Stimulated activated CD4-positive, alpha-beta T cell treated with anti-CD3 and anti-CD28 coated beads, Interleukin-4, amount 100 ng/mL, for 24 hours (primary cell): Measurements from ENCODE around the gene GABRG3.

ENCODE experiments used
- DNase-seq: peaks from one replicate; pipeline ENCODE4 v3.0.0-alpha.2; 2020

GABRG3 gene

DNA sequence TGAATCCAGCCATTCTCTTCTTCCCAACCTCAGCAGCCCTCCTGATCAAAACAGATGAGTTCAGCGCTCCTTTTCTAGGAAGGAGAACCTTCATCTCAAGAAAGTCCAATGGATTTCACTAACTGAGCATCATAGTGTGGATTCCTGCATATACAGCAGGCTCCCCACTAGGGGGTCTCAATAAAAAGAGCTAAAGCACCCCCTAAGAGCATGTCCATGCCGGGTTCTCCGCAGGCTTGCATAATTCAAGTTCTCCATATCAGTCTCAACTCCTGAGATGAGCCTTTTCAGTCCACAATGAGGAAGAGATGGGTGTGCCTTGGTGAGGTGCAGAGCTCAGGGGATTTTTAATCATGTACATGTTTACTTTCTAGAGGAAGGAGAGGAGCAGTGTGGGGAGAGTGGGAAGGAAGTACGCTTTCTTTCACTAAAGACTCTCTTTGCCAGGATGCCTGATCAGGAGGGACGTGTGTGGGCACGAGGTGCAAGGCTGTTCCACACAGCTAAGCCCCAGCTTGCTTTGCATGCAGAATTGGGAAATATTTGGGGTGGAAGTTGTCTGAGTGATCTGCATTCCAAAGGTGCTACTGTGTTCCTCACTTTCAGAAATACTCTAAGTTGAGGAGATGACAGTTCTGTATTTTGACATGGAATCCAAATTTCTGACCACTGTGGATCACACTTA, 564.6 kb downstream of the GABRG3 start:
- no peak for DNase-seq

DNA sequence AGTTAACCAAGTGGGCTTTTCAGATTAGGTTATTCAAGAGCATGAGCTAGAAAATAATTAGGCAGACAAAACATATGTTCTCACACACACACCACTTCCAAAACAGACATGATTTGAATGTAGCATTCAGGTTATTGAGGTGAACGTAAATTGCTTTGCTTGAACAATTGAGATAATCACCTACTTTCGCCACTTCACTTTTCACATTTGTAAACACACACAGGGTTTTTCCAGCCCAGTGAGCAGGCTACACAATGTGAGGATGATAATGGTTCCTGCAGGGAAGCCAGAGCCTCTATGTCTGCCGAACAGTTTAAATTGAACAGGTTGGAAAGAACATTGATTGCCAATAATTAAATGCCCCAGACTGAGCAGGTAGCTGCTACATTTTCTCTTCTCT, 567.3 kb downstream of the GABRG3 start:
- no peak for DNase-seq

DNA sequence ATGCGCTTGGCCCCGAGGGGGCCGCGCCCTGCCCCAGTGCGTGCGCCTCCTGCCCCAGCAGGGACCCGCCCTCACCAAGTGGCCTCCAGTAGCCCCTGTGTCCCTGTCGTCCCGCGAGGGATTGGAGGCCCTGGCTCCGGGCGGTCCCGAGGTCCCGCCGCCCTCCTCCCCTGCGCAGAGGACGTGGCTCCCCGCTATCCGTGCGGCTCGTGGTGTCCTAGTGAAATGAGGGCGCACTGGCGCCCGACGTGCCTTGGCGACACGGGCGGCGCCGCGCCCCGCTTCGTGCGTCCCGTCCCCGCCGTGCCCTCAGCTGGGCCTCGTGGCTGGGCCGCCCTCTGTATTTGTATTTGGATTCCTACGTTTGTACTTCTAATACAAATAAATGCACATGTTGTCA, 570.6 kb downstream of the GABRG3 start:
- DNase-seq: no peak

DNA sequence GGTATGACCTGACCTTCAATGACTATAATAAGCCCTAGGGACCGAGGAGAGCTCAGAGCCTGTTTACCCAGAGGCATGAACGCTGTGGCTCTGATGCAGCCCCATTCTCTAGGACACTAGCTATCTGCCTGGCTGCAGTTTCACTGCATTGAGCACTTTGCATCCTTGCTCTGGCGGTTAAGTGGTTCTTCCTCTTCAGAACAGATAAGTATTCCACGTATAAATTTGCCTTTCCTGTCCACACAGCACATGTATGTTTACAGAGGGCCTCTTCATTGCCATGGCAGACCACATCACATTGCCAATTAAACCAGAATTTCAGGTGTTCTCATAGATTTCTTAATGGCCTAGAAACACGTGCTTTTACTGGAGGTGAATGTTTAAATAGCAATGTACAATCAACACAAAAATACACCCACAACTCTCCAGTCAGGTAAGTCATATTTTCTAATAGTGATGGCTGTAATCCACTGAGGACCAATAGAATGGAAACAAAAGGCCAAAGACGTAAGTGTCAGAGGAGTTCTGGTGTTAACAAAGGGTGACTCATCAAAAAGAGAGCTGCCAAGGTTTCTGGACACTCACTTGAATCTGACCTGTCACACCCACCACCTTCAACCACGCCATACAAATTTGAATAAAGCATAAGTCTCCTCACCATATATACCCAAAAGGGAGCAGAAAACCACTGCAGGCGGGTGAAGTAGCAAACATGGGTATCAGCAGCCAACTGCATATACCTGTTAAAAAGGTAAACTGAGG, 574.7 kb downstream of the GABRG3 start:
- DNase-seq: no peak

DNA sequence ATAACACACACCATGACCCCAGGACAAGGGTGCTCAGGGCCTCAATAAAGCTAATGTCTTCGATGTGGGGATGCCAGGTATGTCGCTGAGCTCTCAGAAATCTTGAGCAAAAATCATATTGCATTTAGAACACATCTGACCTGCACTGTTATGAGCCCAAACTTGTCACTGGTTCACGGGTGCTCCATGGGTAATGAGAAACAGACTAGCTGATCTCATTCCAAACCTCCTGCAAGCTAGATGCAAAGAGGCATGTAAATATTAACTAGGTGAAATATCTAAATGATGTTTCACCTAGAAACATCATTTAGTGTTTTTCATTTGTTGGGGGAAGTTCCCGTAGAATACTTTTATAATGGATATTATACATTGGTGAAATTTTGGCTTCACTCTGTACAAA, 578.8 kb downstream of the GABRG3 start:
- no peak for DNase-seq

DNA sequence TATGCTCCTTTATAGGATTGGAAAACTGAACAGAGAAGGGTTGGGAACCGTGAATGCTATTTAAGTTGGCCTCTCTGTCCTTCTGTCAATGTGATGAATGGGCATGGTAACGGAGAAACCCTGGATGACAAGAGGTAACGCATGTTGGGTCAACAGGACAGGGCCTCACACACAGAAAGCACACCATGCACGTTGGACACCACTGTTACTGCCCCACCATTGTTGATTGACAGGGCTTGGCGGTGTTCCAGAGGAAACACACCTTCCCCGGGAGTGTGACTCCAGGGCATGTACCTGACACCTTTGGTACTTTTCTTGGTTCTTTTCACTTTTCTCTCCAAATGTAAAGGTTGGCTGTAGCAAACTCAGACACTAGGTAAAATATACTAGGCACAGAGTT, 579.7 kb downstream of the GABRG3 start:
- no peak for DNase-seq

DNA sequence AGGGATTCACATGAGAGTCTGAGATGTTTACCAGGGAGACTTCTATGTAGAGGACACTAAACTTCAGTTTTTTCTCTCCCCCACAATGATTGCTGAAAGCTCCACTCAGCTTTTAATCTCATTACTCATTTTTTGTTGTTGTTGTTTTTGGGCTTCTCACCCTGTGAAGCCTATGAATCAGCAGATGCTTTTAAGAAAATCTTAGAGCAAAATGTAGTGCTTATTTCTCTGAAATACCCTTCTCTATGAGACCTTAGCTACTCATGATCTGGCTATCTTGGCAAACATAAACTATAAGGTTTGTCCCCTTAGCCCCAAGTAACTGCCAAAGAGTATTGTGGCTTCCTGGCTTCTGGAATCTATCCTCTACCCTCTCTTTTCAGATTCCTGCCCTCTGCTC, 590.8 kb downstream of the GABRG3 start:
- DNase-seq: no peak

DNA sequence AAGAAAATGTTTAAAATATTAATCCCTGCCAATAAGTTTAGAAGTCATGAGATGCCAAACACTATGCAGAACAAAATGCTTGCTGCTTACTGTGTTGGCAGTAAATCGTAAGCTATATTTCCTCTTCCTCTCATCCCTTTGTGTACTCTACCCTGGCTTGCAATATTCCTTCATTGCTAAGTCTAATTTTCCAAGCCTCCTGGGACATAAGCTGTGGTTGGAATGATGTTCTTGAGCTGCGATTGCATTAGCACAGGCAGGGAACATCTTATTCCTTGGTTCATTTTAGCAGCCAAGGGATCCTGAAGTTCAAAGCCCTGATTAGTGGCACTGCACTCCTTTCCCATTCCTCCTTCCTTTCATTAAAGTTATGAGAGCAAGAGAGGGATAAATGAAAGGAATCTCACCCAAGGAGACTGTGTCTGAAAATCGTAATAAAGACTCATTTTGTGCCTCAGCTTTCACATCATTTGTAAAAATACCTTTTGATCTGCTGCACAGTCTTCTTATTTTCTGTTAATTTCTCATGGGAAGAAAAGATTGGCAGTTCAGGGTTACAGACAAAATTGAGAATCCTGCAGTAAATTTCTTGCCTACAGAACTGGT, 592.9 kb downstream of the GABRG3 start:
- DNase-seq: no peak

DNA sequence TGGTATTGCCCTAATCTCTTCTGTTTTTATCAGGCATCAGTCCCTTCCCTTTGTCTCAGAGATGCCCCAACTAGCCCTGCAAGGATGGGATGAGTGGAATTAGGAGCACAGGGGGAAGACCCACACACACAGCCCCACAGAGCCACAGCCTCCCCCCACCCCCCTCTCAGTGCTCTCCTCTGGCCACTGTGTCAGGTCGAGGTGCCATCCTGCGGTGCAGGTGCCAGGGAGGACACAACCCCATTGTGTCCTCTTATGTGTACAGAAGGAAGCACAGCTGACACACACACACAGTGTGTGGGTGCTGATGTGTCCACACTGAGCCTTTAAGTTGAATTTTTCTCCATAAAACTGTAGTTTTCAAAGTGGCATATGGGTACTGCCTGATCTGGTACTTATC, 593.7 kb downstream of the GABRG3 start:
- DNase-seq: no peak

DNA sequence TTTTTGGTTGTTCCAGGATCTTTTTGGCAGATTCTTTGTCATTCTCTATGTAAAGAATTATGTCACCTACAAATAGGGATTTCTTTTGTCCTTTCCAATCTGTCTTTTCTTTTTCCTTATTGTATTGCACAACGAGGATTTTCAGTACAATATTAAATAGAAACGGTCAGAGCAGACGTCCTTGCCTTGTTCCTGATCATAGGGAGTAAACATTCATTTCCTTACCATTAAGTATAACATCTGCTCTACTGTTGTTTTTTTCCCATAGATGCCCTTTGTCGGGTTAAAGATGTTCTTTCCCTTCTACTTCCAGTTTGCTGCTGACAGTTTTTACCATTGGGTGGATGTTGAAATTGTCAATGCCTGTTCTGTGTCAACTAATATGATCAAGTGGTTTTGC, 599.8 kb downstream of the GABRG3 start:
- no peak for DNase-seq

DNA sequence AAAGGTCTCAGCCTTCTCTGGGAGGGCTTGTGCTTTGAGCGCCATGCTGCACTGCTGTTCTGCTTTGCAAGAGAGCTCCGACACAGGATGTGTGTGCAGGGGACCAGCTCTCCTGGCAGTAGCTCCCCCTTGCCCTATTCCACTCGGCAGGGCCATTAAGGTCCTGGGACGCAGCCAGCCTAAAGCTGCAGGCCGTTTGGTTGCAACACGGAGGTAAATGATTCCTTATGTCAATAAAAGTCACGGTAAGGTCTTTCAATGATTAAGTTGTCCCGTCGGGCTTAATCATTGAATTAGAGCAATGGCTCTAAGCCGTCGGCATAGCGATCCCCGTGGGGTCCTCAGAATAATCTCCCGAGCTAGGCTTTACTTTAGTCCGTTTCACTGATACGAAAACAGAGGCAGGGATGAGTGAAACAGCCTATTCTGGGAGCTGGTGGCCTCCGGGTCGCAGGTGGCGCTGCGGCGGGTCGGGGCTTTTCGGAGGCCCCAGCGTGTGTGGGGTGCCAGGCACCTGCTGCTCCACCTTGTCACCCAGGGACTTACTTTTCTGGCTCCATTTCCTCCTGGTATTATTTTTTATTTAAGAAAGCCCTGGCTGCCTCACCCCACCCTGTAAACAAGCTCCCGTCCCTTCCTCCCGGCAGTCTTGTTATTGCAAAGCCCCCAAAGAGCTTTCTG, 603.0 kb downstream of the GABRG3 start:
- no peak for DNase-seq

DNA sequence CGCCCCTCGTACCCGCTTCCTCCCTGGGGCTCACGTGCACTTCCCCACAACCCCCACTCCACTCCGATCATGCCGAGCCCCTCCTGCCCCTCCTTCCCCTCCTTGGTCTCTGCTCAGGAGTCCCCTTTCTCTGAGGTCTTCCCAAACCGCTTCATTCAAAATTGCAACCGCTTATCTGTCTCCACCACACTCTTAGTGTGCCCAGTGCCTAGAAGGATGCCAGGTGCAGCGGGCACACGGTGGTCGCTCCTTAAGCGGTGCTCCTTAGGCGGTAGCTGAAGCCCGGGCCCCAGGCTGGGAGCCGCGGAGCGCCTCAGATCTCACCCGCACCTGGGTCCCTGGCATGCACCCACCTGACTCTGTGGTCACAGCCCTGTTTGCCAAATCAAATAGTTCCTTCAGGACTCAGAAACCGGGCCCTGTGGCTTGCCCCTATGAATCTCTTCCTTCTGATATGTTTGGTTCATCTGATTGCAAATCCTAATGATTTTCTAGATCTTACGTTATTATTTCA, 603.6 kb downstream of the GABRG3 start:
- DNase-seq: no peak

DNA sequence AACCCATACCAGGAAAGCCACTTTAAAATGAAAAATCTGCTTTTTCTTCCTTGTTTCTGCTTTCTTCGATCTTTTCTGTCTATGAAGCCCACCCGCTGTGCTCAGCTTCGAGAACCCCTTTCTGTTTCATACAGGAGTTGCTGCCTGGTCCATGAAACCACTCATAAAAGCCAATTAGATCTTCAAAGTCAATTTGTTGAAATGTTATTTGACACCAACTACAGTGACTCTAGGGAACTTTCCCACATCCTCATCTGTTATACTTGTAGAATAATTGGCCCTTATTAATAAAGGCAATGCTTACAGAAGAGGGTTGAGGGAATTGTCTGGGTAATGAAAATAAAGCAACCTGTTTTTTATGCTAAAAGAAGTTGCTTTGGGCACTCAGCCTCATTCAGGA, 604.5 kb downstream of the GABRG3 start:
- DNase-seq: no peak

DNA sequence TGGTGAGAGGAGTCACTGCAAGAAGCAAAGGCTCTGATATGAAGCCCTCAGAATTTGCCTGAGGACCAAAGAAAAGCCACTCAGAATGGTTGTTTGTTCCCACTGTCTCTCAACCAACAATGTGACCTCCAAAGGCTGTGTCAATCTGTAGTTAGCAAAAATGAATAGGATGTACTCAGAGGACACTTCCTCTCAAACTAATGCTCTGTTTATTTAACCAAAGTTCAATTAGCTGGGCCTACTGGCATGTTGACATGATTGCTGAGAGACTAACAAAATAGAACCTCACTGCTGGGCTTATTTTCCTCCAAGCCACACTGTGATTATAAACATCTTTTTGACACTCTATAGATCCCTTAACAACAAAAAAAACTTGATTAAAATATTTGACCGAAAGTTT, 605.6 kb downstream of the GABRG3 start:
- no peak for DNase-seq

DNA sequence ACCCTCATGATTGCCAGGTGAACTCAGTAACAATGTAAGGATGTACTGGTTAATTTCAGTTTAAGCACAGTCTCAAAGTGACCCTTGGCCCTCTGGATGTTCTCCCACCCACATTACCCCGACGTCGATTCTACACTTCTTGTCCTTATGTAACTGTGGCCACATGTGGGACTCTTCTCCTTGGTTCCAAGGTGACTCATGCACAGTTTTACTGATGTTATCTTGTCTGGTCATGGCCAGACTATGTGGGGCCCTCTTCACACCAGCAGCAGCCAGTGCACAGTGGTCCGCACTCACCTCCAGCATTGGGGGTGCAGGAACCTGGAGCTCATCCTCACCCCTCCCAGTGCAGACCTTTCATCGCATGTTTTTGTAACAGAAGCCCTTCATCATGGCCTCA, 608.8 kb downstream of the GABRG3 start:
- no peak for DNase-seq

DNA sequence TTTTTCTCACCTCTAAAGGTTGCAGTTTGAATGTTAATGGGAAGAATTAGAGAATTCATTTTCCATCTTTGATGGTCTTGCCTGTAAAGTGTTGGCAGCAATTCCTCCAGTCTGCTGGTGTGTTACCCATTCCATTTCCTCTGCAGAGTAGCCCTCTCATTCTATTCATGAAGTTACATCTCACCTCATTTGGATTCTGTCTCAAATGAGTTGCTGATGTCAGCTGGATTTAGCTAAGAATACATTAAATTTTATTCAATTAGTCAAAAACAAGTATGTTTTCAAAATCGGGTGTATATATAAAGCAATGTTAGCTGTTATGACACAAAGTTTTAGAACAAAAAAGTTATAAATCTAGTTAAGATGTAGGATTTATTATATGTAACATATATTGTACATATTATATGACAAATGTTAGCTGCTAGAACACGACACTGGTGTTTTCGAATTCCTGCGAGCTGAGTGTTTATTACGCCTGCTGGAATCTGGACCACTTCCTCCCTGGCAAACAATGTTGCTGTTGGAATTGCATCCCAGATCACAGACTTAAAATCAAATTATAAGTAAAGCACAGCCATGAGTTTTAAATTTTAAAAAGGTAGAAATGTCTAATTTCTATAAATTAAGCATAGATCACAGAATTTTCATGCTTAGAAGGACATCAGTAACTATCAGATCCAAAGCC, 611.9 kb downstream of the GABRG3 start:
- DNase-seq: no peak

DNA sequence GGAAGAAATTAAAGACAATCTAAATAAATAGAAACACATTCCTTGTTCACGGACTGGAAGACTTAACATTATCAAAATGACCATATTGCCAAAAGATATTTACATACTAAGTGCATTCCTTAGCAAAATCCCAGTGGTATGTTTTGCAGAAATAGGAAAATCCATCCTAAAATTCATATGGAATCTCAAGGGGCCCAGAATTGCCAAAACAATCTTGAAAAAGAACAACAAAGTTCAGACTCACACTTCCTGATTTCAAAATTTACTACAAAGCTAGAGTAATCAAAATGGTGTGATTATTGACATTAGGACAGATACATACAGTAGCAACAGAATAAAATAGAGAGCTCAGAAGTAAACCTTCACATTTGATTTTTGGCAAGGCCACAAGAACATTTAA, 612.7 kb downstream of the GABRG3 start:
- no peak for DNase-seq

DNA sequence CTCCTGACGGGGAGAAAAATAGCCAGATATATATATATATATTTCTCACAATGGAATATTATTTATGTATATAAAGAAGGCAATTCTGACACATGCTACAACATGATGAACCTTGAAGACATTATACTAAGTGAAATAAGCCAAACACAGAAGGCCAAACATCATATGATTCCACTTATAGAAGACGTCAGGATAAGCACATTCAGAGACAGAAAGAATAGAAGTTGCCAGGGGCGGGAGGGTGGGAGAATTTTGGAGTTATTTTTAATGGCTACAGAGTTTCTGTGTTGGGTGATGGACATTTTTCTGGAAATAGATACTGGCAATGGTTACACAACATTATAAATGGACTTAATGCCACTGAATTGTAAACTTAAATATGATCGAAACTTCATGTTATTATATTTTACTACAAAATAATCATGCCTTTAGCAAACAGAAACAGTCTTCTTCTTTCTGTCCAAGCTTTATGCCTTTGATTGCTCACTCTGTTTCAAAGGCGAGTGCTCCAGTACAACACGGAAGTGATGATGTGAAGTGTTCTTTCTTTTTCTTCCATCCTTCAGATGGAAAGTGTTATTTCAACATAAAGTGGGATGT, 614.2 kb downstream of the GABRG3 start:
- DNase-seq: no peak

DNA sequence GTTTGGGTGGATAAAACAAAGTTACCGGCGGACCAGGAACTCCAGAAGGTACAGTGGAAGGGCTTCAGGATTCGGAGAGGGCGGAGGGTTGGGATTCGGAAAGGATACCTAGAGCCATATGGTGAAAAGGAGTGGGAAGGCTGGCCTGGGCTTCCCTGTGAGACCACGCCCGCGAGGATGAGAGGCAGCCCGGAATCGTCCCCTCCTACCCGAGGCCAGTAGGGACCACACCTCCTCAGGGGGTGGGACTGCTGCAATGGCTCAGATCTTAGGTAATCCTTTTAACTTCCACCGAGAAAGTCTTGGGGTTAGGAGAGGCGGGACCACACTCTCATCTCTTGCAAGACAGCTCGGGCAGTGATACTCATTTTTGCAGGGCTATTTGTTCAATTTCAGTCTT, 616.8 kb downstream of the GABRG3 start:
- no peak for DNase-seq

DNA sequence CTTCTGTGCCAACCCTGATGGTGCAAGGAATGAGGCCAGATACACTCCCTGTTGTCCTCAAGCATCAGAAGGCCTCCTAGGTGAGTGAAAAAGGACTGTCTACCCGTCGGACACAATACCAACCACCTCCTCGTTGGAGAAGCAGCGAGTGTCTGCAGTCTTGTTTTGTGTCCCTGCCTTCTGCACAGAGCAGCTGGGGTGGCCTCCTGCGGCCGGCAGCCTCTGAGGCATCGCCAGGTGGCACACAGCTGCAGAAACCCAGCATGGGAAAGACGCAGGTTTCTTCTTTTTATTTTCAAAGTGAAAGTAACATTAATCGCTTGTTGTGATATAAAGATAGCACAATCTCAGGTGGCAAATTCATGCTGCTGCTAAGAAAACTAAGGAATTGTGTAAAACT, 618.3 kb downstream of the GABRG3 start:
- no peak for DNase-seq

DNA sequence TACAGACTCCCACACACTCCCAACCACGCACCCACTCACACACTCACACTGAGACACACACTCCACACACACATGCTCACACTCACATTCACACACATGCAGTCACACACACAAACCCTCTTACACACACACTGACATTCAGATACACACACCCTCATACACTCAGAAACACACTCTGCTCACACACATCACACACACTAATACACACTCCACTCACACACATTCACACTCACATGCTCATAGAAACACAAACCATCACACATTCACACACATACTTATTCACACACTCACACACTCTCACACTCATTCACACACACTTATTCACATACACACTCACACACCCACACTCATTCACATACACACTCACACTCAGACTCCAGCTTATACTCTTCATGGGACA, 618.8 kb downstream of the GABRG3 start:
- no peak for DNase-seq
